Effector CD4-positive, alpha-beta T cell (primary cell): ENCODE data around the gene CDC45.
"Not testable (repeated sequence)": the region's sequence is repeated elsewhere in the genome, so short reads cannot be mapped to it uniquely, and the experiment has no call there.

ENCODE experiments used
- DNase-seq: peaks from one replicate; pipeline ENCODE4 v3.0.0-alpha.2; 2020

The CDC45 gene

GRCh38 chr22:19517919-19518611 is 38.3 kb downstream of the CDC45 start:
- no peak for DNase-seq

GRCh38 chr22:19518635-19519034 is 38.9 kb downstream of the CDC45 start:
- no peak for DNase-seq

GRCh38 chr22:19519041-19519926 is 39.6 kb downstream of the CDC45 start:
- DNase-seq = no peak

GRCh38 chr22:19520007-19520406 is 40.3 kb downstream of the CDC45 start:
- DNase-seq = no peak

- DNase-seq = no peak
Measured at GRCh38 chr22:19520566-19521305, 41.0 kb downstream of the CDC45 start.

GRCh38 chr22:19522190-19522880 is 42.6 kb downstream of the CDC45 start:
- DNase-seq = no peak

- DNase-seq = no peak
Measured at GRCh38 chr22:19522881-19523239, 43.1 kb downstream of the CDC45 start.

- DNase-seq = no peak
Measured at GRCh38 chr22:19523240-19524169, 43.8 kb downstream of the CDC45 start.

GRCh38 chr22:19524170-19525115 is 44.7 kb downstream of the CDC45 start, which contains the start of gene CLDN5:
Gene CLDN5 (minus strand): TSS chr22:19524410. CDS start chr22:19524255, 155 bp downstream.
- no peak for DNase-seq

- DNase-seq = no peak
Measured at GRCh38 chr22:19525116-19525660, 45.5 kb downstream of the CDC45 start.

- DNase-seq = no peak
Measured at GRCh38 chr22:19525666-19526065, 45.9 kb downstream of the CDC45 start.

GRCh38 chr22:19526076-19526701 is 46.5 kb downstream of the CDC45 start:
- DNase-seq = no peak

- DNase-seq = no peak
Measured at GRCh38 chr22:19526702-19527111, 47.0 kb downstream of the CDC45 start.

- DNase-seq = no peak
Measured at GRCh38 chr22:19527321-19527721, 47.6 kb downstream of the CDC45 start.

- no peak for DNase-seq
Measured at GRCh38 chr22:19527861-19528417, 48.2 kb downstream of the CDC45 start.

GRCh38 chr22:19529811-19530210 is 50.1 kb downstream of the CDC45 start:
- DNase-seq = no peak

- DNase-seq = no peak
Measured at GRCh38 chr22:19530751-19531150, 51.0 kb downstream of the CDC45 start.

- DNase-seq = not testable (repeated sequence)
Measured at GRCh38 chr22:19531327-19531726, 51.6 kb downstream of the CDC45 start.

- DNase-seq = no peak
Measured at GRCh38 chr22:19533049-19533626, 53.4 kb downstream of the CDC45 start.
